IPS-20b (cell line): ENCODE data around the gene ABR.
"Not testable (repeated sequence)": the region's sequence is repeated elsewhere in the genome, so short reads cannot be mapped to it uniquely, and the experiment has no call there.

Source experiments
- H3K27ac ChIP-seq: one replicate; pipeline ENCODE4 v1.5.1; 2013; ENCODE audit warnings: low read length
- H3K27me3 ChIP-seq: 2 replicates; pipeline ENCODE4 v1.6.1; 2013; ENCODE audit warnings: mild to moderate bottlenecking, low read length, inconsistent platforms; ENCODE audit not compliant: insufficient read depth
- H3K36me3 ChIP-seq: 2 replicates; pipeline ENCODE4 v1.6.1; 2013; ENCODE audit warnings: low read depth, mild to moderate bottlenecking, inconsistent platforms, low read length, moderate library complexity; ENCODE audit not compliant: insufficient read depth
- H3K4me1 ChIP-seq: 2 replicates; pipeline ENCODE4 v1.6.1; 2013; ENCODE audit warnings: mild to moderate bottlenecking, control low read depth, inconsistent platforms, low read length, moderate library complexity; ENCODE audit not compliant: insufficient read depth
- H3K4me3 ChIP-seq: 2 replicates; pipeline ENCODE4 v1.5.1; 2013; ENCODE audit warnings: mild to moderate bottlenecking, low read length, inconsistent platforms
- H3K9ac ChIP-seq: 2 replicates; pipeline ENCODE4 v1.6.1; 2013; ENCODE audit warnings: low read depth, mild to moderate bottlenecking, inconsistent platforms, low read length, moderate library complexity
- H3K9me3 ChIP-seq: 2 replicates; pipeline ENCODE4 v1.6.1; 2013; ENCODE audit warnings: mild to moderate bottlenecking, low read depth, low read length, inconsistent platforms; ENCODE audit not compliant: insufficient read depth

Gene ABR

DNA sequence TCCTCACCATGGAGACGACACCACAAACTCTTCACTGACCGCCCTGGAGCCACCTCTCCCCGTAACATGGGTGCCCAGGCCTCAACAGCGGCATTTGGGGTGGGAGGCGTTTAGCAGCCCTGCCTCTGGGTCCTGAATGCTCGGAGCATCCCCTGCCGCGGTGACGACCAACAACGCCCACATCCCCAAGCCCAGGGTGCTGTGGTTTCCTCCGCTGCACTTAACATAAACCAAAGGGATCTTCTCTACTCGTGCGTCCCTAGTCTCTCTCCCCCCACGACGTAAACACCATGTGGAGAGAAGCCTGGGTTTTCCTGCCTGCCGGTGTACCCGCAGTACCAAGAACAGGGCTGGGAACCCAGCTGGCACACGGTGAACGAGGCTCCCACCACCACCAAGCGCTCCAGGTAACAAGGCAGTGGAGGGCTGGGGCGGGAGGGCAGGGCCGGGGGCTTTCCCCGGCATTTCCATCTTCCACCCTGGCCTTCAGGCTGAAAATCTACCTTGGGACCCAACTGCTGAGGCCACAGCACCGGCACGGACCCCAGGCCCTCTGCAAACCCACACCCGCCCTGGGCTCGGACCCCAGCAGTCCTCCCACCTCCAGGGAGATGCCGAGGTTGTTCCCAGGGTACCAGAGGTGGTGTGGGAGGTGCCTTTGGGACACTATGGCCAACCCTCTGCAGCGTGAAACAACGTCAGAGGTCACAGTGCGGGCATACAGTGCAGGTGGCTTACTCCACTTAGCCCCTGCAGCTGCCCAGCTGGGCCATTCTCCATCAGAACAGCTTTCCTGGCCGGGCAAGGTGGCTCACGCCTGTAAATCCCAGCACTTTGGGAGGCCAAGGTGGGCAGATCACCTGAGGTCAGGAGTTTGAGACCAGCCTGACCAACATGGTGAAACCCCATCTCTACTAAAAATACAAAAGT is 128.5 kb downstream of the ABR start:
- Histone ChIP-seq H3K9ac (no peak overlapping the region), H3K36me3 (peaks cover 7% of the 10 kb centered on the region), H3K9me3 (no peaks in the 10 kb centered on the region), H3K27ac (no peak overlapping the region), H3K4me1 (no peaks in the 10 kb centered on the region), H3K4me3 (no peak overlapping the region), H3K27me3 (no peaks in the 10 kb centered on the region)

- Histone ChIP-seq H3K27me3 (no peaks in the 10 kb centered on the region), H3K27ac (no peak overlapping the region), H3K9me3 (no peaks in the 10 kb centered on the region), H3K36me3 (peaks cover 7% of the 10 kb centered on the region), H3K4me3 (no peak overlapping the region), H3K9ac (no peak overlapping the region), H3K4me1 (no peaks in the 10 kb centered on the region)
Observed at GRCh38 chr17:1050246-1050995, 129.4 kb downstream of the ABR start.

DNA sequence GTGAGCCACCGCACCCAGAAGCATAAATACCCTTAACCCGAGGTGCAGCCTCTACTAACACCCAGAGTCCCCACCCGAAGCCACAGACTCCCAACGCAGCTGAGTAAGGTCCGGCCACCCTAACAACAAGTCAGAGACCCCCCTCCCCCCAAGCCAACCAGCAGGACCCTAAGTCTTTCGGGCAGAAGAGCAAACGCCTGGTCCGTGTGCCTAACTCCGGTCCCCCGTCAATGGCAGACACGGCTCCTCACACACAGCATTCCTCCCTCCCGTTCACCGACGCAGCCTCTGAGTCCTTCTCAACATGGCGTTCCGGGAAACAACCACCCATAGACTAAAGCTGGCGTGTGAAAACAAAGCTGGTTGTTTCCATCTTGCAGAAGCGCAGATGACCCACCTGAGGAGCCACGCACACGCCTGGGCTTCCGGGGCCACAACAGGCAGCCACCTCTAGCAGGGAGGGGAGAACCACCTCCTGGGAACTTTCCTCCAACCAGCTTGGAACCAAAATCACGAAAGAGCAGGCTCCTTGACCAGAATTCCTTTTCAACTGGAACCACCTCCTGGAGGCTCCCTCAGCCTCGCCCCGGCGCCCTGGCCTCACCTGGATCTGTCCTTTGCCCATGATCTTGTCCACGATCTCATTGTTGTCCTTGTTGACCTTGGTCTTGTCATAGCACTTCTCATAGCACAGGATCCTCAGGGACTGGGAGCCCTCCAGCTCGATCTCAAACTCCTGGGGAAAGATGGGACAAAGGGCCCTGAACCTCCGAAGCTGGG is 130.1 kb downstream of the ABR start:
- no peaks in the 10 kb centered on the region for H3K4me1 ChIP-seq
- no peak overlapping the region for H3K27ac ChIP-seq
- no peaks in the 10 kb centered on the region for H3K9me3 ChIP-seq
- no peaks in the 10 kb centered on the region for H3K27me3 ChIP-seq
- no peak overlapping the region for H3K9ac ChIP-seq
- peaks cover 3% of the 10 kb centered on the region; the same call in 1 of the 2 replicates for H3K36me3 ChIP-seq
- H3K4me3 ChIP-seq: no peak overlapping the region

GRCh38 chr17:1048516-1049115 is 131.2 kb downstream of the ABR start:
- not testable (repeated sequence) for H3K4me3 ChIP-seq, H3K27me3 ChIP-seq, H3K9me3 ChIP-seq, H3K9ac ChIP-seq, H3K36me3 ChIP-seq, H3K4me1 ChIP-seq, H3K27ac ChIP-seq

DNA sequence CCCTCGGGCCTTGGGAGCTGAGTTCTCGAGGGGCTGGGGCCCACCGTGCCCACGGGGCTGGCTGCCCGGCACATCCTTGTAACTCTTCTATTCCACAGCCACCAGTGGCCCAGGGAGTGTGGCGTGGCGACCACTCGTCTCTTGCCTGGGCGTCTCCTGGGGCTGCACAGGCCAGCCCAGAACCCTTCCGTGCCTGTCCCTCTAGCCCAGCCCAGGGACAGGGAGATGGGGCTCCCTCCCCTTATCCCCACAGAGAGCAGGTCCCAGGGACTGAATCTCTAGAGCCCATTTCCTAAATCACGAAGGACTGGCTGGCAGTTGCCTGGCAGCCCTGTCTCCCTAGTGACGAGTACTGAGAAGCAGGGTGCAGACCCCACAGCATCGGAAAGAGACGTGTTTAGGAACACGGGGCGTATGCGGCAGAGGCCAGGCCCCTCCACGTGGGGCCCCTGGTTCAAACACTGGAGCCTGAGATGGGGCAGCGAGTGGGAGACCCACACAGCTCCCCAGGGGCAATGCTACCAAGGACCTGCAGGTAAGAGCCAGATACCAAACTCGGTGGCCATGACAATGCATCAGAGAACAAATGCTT is 131.8 kb downstream of the ABR start:
- Histone ChIP-seq H3K27ac (no peak overlapping the region), H3K36me3 (no peaks in the 10 kb centered on the region), H3K9me3 (no peaks in the 10 kb centered on the region), H3K27me3 (no peaks in the 10 kb centered on the region), H3K4me1 (no peaks in the 10 kb centered on the region), H3K4me3 (no peak overlapping the region), H3K9ac (no peak overlapping the region)

DNA sequence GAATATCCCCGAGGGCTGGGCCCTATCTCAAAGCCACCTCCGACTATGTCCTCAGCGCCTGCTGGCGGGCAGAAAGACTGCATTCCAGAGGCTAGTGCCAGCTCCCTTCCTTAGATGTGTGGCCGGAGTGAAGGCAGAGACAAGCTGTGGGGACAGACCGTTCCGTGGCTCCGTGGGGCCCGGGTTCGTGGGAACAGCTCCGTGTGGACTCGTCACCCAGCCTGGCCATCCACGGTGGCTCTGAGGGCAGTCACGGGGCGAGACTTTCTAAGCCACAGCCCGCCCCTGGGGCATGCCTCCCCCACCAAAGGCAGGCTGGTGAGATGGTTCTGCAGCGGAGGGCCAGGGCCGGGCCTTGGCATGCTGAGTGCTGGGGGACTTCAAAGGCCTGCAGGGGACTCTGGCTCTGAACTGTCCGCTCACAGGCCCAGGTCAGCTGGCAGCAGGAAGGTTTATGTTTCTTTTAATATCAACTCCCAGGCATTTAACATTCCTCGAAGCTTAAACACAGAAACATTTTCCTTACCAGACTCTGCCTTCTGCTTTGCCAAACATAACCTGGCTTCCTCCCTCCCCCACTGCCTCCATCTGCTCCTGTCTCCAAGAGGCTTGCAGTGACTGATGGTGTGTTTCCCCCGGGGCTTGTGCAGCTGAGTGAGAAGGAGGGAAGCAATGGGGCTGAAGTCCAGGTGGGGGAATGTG is 132.5 kb downstream of the ABR start:
- H3K9me3 ChIP-seq: no peaks in the 10 kb centered on the region
- H3K4me1 ChIP-seq: no peaks in the 10 kb centered on the region
- no peaks in the 10 kb centered on the region for H3K36me3 ChIP-seq
- no peak overlapping the region for H3K4me3 ChIP-seq
- H3K27ac ChIP-seq: no peak overlapping the region
- H3K9ac ChIP-seq: no peak overlapping the region
- H3K27me3 ChIP-seq: no peaks in the 10 kb centered on the region

- H3K36me3 ChIP-seq: no peaks in the 10 kb centered on the region
- no peaks in the 10 kb centered on the region for H3K4me1 ChIP-seq
- no peak overlapping the region for H3K4me3 ChIP-seq
Observed at GRCh38 chr17:1045456-1045855, 134.3 kb downstream of the ABR start.

DNA sequence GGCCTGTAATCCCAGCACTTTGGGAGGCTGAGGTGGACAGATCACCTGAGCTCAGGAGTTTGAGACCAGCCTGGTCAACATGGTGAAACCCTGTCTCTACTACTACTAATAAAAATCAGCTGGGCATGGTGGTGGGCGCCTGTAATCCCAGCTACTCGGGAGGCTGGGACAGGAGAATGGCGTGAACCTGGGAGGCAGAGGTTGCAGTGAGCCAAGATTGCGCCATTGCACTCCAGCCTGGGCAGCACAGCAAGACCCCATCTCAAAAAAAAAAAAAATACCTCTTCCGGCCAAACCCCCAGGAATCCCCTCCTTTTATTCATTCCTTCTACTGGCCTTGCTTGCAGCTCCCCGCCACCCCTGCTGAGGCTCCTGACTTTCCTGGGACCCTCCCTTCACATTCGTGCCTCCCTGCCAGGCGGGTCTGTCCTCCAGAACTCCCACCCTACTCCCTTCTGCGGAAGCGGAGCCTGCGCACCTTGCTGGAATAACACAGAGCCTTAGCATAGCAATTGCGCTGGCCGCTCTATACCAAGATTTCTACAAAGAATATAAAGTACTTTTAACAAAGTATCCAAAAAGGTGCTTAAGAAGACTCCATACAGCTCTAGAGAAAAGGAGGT is 135.3 kb downstream of the ABR start:
- not testable (repeated sequence) for H3K4me3 ChIP-seq, H3K9me3 ChIP-seq, H3K36me3 ChIP-seq, H3K4me1 ChIP-seq, H3K9ac ChIP-seq, H3K27ac ChIP-seq, H3K27me3 ChIP-seq

More at GRCh38 chr17:1045456-1045855, 134.3 kb downstream of the ABR start:
- Histone ChIP-seq H3K27me3 (no peaks in the 10 kb centered on the region), H3K27ac (no peak overlapping the region), H3K9me3 (no peaks in the 10 kb centered on the region), H3K9ac (no peak overlapping the region)

DNA sequence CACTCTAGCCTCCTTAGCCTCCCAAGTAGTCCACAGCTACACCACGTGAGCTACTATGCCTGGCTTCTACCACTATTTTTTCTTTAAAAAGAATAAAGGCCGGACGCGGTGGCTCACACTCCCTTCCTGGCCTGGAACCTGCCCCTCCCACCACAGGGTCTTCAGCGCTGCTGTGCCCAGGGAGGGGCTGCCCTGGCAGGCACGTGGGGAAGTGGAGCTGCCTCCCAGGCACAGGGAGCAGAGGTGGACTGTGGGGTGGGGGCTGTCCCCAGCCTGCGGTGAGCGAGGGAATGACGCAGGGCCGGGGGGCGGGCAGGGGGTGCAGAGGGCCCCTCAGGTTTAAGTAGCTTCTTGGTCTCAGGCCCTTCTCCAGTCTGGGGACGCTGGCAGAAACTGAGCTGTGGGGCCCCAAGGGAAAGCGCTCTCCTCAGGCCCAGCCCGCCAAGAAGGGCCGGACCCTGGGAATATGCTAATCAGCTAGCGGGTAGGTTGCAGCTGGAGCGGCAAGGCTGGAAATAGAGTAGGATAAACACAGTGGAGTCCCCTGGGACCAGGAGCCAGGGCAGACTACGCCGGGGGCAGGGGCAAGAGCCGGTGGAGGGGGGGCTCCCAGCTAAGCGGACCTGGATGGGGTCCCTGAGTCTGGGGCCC is 136.1 kb downstream of the ABR start:
- Histone ChIP-seq H3K9ac (no peak overlapping the region), H3K4me3 (no peak overlapping the region), H3K36me3 (no peaks in the 10 kb centered on the region), H3K9me3 (no peaks in the 10 kb centered on the region), H3K27me3 (no peaks in the 10 kb centered on the region), H3K4me1 (no peaks in the 10 kb centered on the region), H3K27ac (no peak overlapping the region)

GRCh38 chr17:1042486-1042885 is 137.3 kb downstream of the ABR start:
- H3K4me3 ChIP-seq: no peak overlapping the region
- no peaks in the 10 kb centered on the region for H3K36me3 ChIP-seq
- no peaks in the 10 kb centered on the region for H3K4me1 ChIP-seq
- H3K27me3 ChIP-seq: no peaks in the 10 kb centered on the region
- H3K9ac ChIP-seq: no peak overlapping the region
- H3K27ac ChIP-seq: no peak overlapping the region
- H3K9me3 ChIP-seq: no peaks in the 10 kb centered on the region
